Type B pancreatic cell (in vitro differentiated cells): ENCODE data around the gene KLHL35. TPM values are rescaled to one million over a fixed set of nuclear protein-coding genes. Genes with fewer than 3 reads are reported as not detected.
A peak's percentile ranks its signal among the peaks of the same experiment; 100 is the strongest.

Source experiments
- DNase-seq: peaks from one replicate; pipeline ENCODE4 v3.0.0; 2021; ENCODE audit warnings: mixed read lengths; ENCODE audit not compliant: unreplicated experiment; ENCODE audit errors: extremely low spot score
- H3K27ac Mint-ChIP-seq: 2 replicates; pipeline ENCODE4 v1.8.0; 2021; ENCODE audit warnings: mild to moderate bottlenecking, mixed read lengths
- H3K27me3 Mint-ChIP-seq: 2 replicates; pipeline ENCODE4 v1.8.0; 2021; ENCODE audit warnings: mixed read lengths
- H3K36me3 Mint-ChIP-seq: 2 replicates; pipeline ENCODE4 v1.8.0; 2021; ENCODE audit warnings: mixed read lengths
- H3K4me1 Mint-ChIP-seq: one replicate; pipeline ENCODE4 v1.8.0; 2021; ENCODE audit warnings: mixed read lengths; ENCODE audit not compliant: unreplicated experiment
- H3K4me3 Mint-ChIP-seq: 2 replicates; pipeline ENCODE4 v1.8.0; 2021; ENCODE audit warnings: mild to moderate bottlenecking, mixed read lengths
- H3K9me3 Mint-ChIP-seq: 2 replicates; pipeline ENCODE4 v1.8.0; 2021; ENCODE audit warnings: mixed read lengths
- total RNA-seq: library from RNA; stranded (reverse); gene quantifications from 2 replicates; pipeline ENCODE4 v1.2.1, GENCODE V29; 2021; ENCODE audit warnings: low replicate concordance
- TF ChIP-seq, protein P1 (sequence below): fragments of 200-600 bp; sonication (generic); conservative IDR thresholded peaks from 2 replicates; pipeline ENCODE4 v1.5.0; 2021; ENCODE audit warnings: antibody characterized with exemption, mild to moderate bottlenecking

KLHL35 gene
- total RNA-seq, 1 donor from 2014 or later, result 1.6 TPM

- TF ChIP-seq, protein P1, sequence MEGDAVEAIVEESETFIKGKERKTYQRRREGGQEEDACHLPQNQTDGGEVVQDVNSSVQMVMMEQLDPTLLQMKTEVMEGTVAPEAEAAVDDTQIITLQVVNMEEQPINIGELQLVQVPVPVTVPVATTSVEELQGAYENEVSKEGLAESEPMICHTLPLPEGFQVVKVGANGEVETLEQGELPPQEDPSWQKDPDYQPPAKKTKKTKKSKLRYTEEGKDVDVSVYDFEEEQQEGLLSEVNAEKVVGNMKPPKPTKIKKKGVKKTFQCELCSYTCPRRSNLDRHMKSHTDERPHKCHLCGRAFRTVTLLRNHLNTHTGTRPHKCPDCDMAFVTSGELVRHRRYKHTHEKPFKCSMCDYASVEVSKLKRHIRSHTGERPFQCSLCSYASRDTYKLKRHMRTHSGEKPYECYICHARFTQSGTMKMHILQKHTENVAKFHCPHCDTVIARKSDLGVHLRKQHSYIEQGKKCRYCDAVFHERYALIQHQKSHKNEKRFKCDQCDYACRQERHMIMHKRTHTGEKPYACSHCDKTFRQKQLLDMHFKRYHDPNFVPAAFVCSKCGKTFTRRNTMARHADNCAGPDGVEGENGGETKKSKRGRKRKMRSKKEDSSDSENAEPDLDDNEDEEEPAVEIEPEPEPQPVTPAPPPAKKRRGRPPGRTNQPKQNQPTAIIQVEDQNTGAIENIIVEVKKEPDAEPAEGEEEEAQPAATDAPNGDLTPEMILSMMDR, result no peak
- Mint-ChIP-seq H3K9me3 (no peaks in the 10 kb centered on the region), H3K4me1 (peaks cover 13% of the 10 kb centered on the region), H3K4me3 (no peak overlapping the region), H3K27me3 (peaks cover 3% of the 10 kb centered on the region), H3K27ac (no peak overlapping the region), H3K36me3 (no peaks in the 10 kb centered on the region)
- no peak for DNase-seq
These were observed 45.2 kb downstream of the KLHL35 start for GRCh38 chr11:75387736-75388294.

GRCh38 chr11:75386942-75387630 lies 45.9 kb downstream of the KLHL35 start:
- H3K27me3 Mint-ChIP-seq, result peaks cover 3% of the 10 kb centered on the region

DNA sequence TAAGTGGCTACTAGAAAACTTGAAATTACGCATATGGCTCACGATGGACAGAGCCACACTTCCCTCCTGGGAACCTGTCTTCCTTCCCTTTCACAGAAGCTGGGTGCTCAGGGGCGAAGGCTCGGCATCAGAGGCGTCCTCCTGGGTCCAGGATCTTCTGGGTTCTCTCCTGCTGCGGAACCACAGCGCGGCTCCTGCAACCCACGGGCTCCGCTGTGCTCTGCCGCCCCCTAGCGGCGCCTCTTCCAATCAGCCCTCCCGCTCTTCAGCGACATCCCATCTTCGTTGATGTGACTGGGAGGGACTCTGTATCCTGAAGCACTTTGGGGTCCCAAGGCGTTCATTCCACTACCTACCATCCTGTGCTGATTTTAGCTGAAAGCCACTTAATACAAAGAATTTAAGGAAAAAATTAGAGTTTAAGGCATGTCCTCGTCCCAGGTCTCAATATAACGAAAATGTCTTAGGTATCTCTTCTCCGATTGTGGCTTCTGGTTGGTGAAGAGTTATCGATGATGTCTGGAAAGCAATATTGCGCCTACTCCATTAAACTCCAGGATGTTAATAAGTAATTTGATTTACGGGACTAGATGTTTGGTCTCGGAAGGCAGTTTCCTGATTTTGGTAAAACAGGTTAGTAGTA lies 48.4 kb downstream of the KLHL35 start:
- Mint-ChIP-seq H3K4me1 (peaks cover 22% of the 10 kb centered on the region), H3K27me3 (no peaks in the 10 kb centered on the region), H3K36me3 (no peaks in the 10 kb centered on the region), H3K9me3 (peaks cover 4% of the 10 kb centered on the region), H3K27ac (peak overlapping the region; percentile 62), H3K4me3 (peak overlapping the region; percentile 28)
- TF ChIP-seq, protein P1, result peak; percentile 99
- peak; percentile 77 for DNase-seq

More at GRCh38 chr11:75386942-75387630, 45.9 kb downstream of the KLHL35 start:
- peak overlapping the region; percentile 67 for H3K27ac Mint-ChIP-seq
- TF ChIP-seq, protein P1, result no peak
- no peaks in the 10 kb centered on the region for H3K36me3 Mint-ChIP-seq
- DNase-seq, result no peak
- no peaks in the 10 kb centered on the region for H3K9me3 Mint-ChIP-seq
- peaks cover 13% of the 10 kb centered on the region for H3K4me1 Mint-ChIP-seq
- H3K4me3 Mint-ChIP-seq, result no peak overlapping the region

GRCh38 chr11:75383246-75383645 lies 49.8 kb downstream of the KLHL35 start:
- Mint-ChIP-seq H3K4me1 (peaks cover 22% of the 10 kb centered on the region), H3K27me3 (no peaks in the 10 kb centered on the region), H3K36me3 (no peaks in the 10 kb centered on the region), H3K27ac (peak overlapping the region; percentile 48), H3K9me3 (peaks cover 4% of the 10 kb centered on the region), H3K4me3 (no peak overlapping the region)
- TF ChIP-seq, protein P1, result no peak
- no peak for DNase-seq

- peak overlapping the region; percentile 80 for H3K4me3 Mint-ChIP-seq
- peaks cover 4% of the 10 kb centered on the region for H3K9me3 Mint-ChIP-seq
- TF ChIP-seq, protein P1, result no peak
- no peak for DNase-seq
- H3K27ac Mint-ChIP-seq, result peak overlapping the region; percentile 99
- peaks cover 22% of the 10 kb centered on the region for H3K4me1 Mint-ChIP-seq
- no peaks in the 10 kb centered on the region for H3K27me3 Mint-ChIP-seq
- no peaks in the 10 kb centered on the region for H3K36me3 Mint-ChIP-seq
These were observed 52.1 kb downstream of the KLHL35 start for GRCh38 chr11:75380716-75381420.
